HG03060 (cell line): Measurements from ENCODE around the gene FCSK.
"Not testable (repeated sequence)": the region's sequence is repeated elsewhere in the genome, so short reads cannot be mapped to it uniquely, and the experiment has no call there.

ENCODE experiments used
- ATAC-seq: cut with Tn5 transposase; IDR thresholded peaks from one replicate; pipeline ENCODE4 v1.9.1; 2021; ENCODE audit warnings: low read depth, moderate number of reproducible peaks; ENCODE audit not compliant: unreplicated experiment

The FCSK gene

DNA sequence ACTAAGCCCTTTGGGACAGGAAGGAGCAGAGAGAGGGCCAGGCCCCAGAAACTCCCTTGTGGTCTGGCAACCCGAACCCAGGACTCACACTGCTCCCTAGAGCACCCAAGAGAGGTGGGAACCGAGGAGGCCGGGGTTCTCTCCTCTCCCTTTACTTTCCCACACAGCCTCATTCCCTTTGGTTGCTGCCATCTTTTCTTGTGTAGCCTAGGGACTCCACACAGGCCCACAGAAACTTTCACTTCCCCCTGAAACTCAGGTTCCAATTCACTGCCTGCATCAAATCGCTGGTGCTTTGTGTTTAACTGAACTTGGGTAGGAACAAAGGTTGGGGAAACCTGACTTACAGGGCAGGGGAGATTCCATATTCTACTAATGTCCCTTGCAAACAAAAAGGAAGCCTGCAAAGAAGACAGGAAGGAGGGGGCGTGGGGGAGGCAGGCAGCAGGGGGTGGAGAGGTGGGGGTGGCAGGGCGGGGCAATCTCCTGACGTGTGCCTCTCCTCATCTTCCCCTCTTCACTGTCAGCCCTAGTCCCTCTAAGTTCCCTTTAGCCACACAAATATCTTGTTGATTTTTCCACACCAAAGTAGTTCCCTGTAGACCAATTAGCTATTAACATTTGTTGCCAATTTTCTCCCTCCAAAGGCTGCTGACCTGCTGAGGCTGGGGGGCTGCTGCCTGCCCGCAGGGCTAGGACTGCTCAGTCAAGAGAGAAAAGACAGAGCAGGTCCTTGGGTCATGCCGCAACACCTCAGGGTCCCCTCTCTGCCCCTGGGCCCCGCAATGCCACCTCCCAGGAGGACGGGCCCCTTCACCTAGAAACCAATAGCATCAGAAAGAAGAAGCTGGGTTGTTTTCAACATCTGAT is 23.5 kb upstream of the FCSK start:
- ATAC-seq, result peak; percentile 41

DNA sequence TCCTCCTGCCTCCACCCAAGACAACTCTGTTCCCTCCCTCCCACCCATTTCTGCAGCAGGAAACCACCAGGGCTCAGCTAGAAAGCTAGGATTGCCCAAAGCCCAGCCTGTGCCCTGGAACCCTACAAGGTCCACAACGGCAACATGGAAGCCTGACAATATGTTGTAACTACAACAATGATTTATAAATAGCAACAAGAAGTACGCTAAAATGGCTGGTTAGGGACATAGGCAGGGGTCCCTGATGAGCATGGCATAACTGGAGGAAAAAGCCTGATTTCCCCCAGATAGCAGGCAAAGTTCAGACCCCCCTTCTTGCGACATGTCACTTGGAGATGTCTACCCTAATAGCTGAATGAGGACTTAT is 22.1 kb upstream of the FCSK start:
- no peak for ATAC-seq

DNA sequence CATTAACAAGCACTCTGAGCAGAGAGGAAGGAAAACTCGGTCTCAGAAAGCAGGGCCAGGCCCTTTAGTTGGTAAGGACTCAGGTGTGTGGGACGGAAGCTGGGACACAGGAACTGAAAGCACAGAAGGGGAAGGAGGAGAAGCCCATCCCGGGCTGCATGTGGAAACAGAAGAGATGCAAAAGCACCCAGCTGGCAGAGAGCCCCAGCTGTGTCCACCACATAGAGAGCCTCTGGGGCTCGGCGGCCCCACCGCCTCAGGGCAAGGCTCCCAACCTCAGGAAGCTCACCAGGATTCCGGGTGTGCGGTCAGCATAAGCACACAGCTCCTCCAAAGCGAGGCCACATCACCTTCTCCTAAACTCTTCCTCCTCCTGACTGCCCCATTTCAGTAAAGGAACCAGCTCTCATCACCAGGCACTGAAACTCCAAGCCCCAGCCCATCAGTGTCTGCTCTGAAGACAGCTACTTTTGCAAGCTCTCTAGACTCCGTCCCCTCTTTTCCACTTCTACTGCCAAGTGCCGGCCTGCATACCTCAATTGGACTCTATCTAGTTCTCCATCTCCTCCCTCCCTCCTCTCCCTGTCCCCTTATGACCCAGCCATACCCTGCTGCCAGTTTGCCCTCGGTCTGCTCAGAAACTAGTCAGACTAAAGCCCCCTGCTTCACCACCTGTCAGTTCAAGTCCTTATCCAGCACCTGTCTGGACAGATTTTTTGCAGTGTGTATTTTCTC is 21.5 kb upstream of the FCSK start:
- no peak for ATAC-seq

DNA sequence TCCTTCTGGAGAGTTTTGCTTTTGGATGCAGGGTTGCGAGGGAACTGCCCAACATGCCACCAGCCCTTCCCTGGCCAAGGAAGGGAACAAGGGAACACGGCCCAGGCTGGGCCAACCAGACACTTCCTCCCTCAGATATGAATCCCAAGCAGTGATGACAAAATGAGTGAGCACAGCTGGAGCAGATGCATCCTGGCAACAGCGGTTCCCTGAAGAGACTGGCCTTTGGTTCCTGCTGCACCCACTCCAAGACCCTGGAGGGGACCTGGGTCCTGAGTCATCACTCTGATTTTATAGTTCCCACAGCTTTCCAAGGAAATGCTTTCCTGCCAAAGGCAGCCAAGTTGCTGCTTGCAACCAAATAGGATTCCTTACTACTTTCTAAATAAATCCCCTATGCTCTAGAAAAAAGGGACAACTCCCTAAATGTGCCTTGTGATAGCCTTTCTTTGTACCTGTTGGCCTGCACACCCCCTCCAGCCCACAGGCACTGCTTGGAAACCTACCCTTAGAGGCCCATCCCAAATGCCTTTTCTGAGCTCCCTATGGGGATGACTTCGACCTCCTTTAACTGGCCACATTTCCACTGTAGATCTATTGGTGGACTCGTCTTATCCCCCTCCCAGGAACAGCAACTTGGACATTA is 20.8 kb upstream of the FCSK start:
- no peak for ATAC-seq

DNA sequence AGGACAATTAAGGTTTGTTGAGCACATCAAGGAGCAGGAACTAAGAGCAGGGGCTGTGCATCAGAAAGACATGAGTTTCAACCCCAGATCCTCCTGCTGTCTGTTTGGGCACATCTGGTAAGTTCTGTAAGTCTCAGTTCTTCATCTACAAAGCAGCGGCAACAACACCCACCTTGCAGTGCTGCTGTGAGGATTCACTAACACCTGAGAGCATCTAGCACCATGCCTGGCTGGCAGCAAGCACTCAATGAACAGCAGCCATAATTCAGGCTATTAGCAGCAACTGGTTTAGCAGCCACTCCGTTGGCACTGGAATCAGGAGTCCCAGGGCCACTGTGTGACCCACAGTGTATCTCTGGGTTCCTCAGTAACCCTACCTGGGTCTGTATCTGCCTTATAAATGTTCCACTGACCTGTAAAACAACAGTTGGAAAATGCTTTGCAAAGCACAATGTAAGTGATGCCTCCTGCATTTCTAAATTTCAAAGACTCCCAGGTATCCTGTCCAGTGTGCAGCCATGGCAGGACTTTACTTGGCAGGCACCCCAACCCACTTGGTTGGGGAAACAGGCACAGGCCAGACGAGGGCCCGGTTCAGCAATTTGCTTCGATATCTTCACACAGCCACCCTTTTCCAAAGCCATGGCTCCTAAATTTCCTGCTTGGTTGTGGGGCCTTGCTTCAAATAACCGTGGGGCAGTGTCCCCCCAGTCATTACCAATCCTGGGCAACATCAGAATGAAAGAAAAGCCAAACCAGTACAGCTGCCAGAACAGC is 19.7 kb upstream of the FCSK start:
- no peak for ATAC-seq

DNA sequence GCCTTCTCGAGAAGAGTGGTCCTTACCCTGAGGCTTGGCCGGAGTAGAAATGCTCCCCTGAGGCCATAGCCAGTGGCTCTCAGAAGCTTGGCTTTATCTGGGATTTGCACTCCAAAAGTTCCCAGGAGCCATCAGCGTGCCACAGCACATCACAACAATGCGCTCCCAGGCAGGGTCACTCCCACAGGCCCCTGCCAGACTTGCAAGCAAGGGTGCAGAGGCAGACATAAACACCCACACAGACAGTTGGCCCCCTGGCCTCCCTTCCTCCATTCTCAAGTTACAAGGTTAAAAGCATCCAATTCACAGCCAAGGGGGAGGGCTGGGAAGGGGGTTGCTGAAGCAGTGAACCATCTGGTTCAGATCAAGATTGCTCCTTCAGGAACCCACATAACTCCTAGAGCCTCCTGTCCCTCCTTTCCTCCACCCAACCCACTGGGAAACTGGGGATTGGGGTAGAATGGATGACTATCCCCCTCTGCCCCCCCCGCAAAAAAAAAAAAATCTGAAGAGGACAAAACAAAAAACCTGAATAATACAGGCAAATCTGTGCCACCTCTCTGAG is 17.3 kb upstream of the FCSK start:
- ATAC-seq, result no peak

DNA sequence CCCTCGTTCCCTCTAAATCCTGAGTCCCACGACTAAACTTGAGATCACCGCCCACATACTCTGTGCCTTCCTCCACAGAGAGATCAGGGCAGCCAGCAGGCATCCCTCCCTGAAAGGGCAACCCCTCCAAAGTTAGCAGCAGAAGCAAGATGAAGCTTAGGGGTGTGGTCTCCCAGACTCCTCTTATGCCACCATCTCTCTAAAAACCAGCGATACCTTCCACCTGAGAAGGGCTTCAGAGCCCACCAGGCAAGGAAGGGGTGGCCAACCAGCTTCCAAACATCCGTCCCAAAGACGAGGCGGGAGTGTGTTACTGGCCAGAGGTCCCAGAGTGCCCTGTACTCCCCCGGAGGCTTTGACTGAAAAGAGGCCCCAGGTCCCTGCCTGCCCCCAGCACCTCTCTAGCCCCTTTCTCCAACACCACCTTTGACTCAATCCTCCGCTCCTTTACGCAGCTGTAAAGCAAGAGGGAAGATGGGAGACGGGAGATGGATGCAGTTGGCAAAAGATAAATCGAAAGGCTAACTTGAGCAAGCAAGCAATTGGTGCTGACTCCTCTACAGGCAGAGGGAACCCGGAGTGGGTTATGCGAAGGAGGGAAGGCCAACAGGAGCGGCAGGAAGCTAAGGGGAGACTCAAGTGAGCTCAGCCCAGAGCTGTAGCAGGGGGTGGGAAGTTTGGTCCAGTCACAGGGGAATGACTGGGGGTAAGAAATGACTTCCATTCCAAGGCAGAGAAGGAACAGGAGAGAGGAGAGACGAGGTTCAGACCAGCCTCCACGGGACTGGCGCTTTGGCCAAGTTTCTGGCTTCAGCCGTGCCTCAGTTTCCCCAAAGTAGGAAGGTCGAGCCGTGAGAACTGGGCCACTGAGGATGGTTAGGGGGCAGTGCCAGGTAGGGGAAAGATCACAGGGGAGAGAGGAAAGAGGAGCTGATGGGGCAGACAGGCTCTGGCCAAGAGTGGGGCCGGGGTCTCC is 16.5 kb upstream of the FCSK start:
- no peak for ATAC-seq

DNA sequence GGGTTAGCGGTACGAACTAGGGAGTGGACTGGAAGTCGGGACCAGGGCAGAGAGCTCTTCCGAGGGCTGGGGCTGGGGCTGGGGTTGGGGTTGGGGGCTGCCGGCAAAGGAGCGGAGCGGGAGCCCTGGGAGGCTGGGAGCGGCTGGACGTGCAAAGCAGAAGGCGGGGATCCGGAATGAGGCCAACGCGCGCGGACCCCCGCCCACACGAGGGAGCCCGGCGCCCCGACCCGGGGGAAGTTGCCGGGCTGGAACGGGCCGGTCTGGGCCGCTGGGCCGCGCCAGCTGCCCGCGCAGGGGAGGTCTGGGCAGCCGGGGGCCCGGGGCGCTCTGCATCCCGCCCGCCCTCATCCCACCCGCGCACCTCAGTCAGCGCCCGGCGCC is 15.8 kb upstream of the FCSK start:
- ATAC-seq, result no peak

DNA sequence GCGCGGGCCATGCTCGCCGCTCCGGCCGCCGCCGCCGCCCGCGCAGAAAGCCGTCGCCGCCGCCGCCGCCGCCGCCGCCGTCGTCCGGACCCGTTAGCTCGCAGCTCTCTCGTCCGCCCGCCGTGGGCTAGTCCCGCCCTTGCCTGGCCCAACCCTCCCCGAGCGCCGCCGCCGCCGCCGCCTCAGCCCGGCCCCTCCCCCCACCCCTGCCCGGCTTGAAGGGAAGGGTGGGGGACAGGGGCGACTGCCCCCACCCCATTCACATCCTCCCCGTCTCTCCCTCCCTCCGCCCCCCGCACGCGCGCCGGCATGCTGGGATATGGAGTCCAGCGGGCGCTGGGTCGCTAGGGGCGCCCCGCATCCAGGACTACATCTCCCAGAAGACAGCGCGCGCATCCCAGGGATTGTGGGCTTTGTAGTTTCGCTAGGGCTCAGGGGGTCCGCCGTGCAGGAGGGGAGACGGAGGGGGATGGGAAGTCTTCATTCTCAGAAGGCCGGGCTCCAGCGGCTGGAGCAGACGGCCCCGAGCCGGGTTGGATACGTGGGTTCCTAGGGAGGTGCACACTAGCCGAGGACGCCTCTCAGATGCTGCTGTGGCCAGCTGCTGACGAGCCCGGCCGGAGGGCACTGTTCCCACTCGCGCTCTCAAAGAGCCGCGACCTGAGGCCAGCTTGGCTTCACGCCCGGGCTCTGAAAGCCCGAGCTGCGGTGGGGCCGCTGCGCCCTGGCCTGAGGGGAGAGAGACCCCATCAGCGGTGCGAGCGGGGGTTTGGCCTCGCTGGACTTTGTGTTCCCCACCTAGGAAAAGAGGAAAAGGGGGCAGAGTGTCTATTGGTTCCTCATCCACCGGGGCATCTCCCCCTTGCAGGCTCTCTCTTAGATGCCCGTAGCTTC is 15.2 kb upstream of the FCSK start, which contains the start of gene ST3GAL2:
TSS of gene ST3GAL2 (minus strand) at position 132 of the 894 bp plus-strand sequence. CDS start 40,570 bp downstream, outside the sequence.
- ATAC-seq, result no peak

DNA sequence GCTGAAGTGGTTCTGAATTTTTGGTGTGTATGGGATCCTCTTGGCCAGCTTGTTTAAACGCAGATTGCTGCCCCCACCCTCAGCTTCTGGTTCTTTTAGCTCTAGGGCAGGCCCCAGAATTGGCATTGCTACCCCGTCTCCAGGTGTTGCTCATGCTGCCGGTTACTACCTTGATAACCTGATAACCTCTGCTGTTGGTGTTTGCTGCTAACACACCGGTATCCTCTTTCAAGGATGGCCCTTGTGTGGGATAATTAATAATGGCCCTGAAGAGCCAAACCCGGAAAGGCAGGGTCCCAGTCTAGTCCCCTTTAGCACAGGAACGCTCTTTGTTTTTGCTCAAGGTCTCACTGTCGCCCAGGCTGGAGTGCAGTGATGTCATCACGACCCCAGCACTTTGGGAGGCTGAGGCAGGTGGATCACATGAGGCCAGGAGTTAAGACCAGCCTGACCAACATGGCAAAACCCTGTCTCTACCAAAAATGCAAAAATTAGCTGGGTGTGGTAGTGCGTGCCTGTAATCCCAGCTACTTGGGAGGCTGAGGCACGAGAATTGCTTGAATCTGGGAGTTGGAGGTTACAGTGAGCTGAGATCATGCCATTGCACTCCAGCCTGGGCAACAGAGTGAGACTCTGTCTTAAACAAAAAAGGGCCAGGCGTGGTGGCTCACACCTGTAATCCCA is 14.2 kb upstream of the FCSK start:
- ATAC-seq, result no peak

DNA sequence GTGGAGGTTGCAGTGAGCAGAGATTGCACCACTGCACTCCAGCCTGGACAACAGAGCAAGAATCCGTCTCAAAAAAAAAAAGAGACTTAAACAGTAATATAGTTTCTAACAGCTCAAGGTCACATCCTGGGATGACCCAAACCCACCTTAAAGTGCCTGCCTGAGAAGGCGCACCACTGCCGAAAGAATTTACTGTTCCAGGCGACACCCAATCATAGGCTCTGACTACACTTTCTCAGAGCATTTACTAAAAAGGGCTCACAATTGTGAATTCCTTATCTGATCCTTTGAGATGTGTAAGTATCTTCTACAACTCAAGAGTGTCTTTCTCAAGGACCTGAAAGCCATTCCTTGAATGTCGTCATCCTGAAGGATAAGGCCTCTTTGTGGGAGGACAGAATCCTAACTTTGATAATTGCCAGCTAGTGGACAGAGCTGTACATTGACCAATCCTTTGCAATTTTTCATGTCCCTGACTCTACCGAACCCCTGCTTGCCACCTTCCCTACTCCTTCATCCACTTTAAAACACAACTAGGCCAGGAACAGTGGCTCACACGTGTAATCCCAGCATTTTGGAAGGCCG is 12.9 kb upstream of the FCSK start:
- no peak for ATAC-seq

DNA sequence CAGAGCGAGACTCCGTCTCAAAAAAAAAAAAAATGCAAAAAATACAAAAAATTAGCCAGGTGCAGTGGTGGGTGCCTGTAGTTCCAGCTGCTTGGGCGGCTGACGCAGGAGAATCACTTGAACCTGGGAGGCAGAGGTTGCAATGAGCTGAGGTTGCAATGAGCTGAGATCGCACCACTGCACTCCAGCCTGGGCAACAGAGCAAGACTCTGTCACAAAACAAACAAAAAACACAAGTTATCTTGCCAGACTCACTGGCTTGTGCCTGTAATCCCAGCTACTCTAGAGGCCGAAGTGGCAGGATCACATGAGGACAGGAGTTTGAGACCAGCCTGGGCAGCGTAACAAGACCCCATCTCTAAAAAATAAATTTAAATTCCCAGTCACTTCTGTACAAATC is 12.1 kb upstream of the FCSK start:
- ATAC-seq, result no peak

DNA sequence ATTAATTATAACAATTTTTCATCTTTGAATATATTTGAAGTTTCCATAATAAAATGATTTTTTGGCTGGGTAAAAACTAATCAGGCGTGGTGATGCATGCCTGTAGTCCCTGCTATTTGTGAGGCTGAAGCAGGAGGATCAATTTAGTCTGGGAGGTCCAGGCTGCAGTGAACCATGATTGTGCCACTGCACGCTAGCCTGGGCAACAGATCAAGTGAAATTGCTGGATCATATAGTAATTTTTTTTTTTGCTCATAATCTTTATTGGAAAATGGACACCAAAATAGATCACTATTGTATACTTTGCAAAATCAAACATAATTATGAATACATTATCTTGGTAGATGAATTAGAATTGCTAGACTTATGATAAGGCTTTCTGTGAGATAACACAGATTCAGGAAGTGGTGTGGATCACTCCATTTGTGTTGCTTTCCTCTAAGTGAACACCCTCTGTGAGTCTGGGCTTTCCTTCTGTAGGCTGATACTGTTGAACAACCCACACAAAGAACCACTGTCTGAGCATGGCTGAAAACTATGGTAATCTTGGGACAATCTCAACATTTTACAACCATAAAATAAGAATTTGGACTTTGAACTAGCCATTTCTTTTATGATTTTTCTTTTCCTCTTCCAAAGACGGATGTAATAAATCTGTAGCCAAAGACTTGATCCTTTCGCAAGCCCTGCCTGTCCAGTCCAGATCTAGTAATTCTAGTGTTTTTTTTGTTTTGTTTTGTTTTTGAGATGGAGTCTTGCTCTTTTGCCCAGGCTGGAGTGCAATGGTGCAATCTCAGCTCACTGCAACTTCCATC is 9.9 kb upstream of the FCSK start:
- ATAC-seq, result no peak

DNA sequence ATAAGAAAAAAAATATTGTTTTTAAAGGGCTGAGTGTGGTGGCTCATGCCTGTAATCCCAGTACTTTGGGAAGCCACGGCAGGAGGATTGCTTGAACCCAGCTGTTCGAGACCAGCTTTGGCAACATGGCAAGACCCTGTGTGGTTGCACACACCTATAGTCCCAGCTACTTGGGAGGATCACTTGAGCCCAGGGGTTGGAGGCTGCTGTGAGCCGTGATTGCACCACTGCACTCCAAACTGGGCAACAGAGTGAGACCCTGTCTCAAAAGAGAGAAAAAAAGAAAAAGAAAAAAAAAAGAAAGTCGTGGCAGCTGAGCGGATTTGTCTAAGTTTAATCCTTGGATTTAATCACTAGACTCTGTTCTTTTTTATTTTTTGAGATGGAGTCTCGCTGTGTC is 6.3 kb upstream of the FCSK start:
- no peak for ATAC-seq

DNA sequence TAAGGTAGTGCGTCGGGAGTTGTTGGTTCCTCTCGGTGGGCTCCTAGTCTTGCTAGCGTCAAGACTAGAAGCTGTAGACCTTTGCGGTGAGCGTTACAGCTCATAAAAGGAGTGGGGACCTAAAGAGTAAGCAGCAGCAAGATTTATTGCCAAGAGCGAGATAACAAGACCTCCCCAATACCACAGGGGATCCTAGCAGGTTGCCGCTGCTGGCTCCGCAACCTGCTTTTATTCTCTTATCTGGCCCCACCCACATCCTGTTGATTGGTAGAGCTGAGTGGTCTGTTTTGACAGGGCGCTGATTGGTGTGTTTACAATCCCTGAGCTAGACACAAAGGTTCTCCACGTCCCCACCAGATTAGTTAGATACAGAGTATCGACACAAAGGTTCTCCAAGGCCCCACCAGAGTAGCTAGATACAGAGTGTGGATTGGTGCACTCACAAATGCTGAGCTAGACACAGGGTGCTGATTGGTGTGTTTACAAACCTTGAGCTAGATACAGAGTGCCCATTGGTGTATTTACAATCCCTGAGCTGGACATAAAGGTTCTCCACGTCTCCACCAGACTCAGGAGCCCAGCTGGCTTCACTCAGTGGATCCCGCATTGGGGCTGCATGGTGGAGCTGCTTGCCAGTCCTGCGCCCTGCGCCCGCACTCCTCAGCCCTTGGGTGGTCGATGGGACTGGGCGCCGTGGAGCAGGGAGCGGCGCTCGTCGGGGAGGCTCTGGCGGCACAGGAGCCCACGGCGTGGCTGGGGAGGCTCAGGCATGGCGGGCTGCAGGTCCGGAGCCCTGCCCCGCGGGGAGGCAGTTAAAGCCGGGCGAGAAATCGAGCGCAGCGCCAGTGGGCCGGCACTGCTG is 4.0 kb upstream of the FCSK start:
- not testable (repeated sequence) for ATAC-seq

DNA sequence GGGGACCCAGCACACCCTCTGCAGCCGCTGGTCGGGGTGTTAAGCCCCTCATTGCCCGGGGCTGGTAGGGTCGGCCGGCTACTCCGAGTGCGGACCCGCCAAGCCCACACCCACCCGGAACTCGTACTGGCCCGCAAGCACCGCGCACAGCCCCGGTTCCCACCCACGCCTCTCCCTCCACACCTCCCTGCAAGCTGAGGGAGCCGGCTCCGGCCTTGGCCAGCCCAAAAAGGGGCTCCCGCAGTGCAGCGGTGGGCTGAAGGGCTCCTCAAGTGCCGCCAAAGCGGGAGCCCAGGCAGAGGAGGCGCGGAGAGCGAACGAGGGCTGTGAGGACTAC is 3.4 kb upstream of the FCSK start:
- not testable (repeated sequence) for ATAC-seq
